ENCODE data around the gene SLC46A2. TPM values are rescaled to one million over a fixed set of nuclear protein-coding genes. Genes with fewer than 3 reads are reported as not detected.

The SLC46A2 gene
- total RNA-seq, 4 donors from 2014 or later, result 5.6 to 65.2 (median 42.4) TPM

GRCh38 chr9:112917987-112918362, 27.3 kb upstream of the SLC46A2 start:
- WGBS, result 50% methylated on average over 1 of the region's 1 CpG
- Histone ChIP-seq H3K9me3 (no peaks in the 10 kb centered on the region), H3K27me3 (no peaks in the 10 kb centered on the region), H3K27ac (no peak overlapping the region), H3K36me3 (no peaks in the 10 kb centered on the region), H3K4me3 (no peak overlapping the region), H3K4me1 (no peaks in the 10 kb centered on the region)
- no peak for TF ChIP-seq CTCF (IDR thresholded peaks at IDR 0.05)
- no peak for TF ChIP-seq POLR2AphosphoS5 (IDR thresholded peaks at IDR 0.05)
- TF ChIP-seq EP300 (IDR thresholded peaks at IDR 0.05), result no peak
- TF ChIP-seq POLR2A (IDR thresholded peaks at IDR 0.05), result no peak
- no peak for DNase-seq (ENCODE audit: low spot score in 2 of 2)

- no peak for DNase-seq (ENCODE audit: low spot score in 2 of 2)
- Histone ChIP-seq H3K27me3 (no peaks in the 10 kb centered on the region), H3K27ac (no peak overlapping the region), H3K4me3 (no peak overlapping the region), H3K9me3 (no peaks in the 10 kb centered on the region), H3K4me1 (no peaks in the 10 kb centered on the region), H3K36me3 (no peaks in the 10 kb centered on the region)
- WGBS, result 65% methylated on average over 1 of the region's 1 CpG
- TF ChIP-seq POLR2AphosphoS5 (IDR thresholded peaks at IDR 0.05), result no peak
- TF ChIP-seq POLR2A (IDR thresholded peaks at IDR 0.05), result no peak
- TF ChIP-seq CTCF (IDR thresholded peaks at IDR 0.05), result no peak
- TF ChIP-seq EP300 (IDR thresholded peaks at IDR 0.05), result no peak
These were observed 26.6 kb upstream of the SLC46A2 start for GRCh38 chr9:112917047-112917986.

GRCh38 chr9:112914524-112914923, 23.8 kb upstream of the SLC46A2 start:
- no peak overlapping the region for H3K4me3 ChIP-seq
- TF ChIP-seq EP300 (IDR thresholded peaks at IDR 0.05) (no peak), POLR2AphosphoS5 (IDR thresholded peaks at IDR 0.05) (no peak), POLR2A (IDR thresholded peaks at IDR 0.05) (no peak)
- no peaks in the 10 kb centered on the region for H3K4me1 ChIP-seq
- DNase-seq (ENCODE audit: low spot score in 2 of 2), result no peak
- WGBS, result 85% methylated on average over 2 of the region's 2 CpGs
- no peaks in the 10 kb centered on the region for H3K9me3 ChIP-seq
- no peak overlapping the region for H3K27ac ChIP-seq
- no peaks in the 10 kb centered on the region for H3K27me3 ChIP-seq
- H3K36me3 ChIP-seq, result no peaks in the 10 kb centered on the region

- no peak for TF ChIP-seq EP300 (IDR thresholded peaks at IDR 0.05)
- no peak for TF ChIP-seq POLR2AphosphoS5 (IDR thresholded peaks at IDR 0.05)
- TF ChIP-seq CTCF (IDR thresholded peaks at IDR 0.05), result no peak
- TF ChIP-seq POLR2A (IDR thresholded peaks at IDR 0.05), result no peak
- Histone ChIP-seq H3K4me1 (no peaks in the 10 kb centered on the region), H3K27ac (no peak overlapping the region), H3K36me3 (no peaks in the 10 kb centered on the region), H3K27me3 (no peaks in the 10 kb centered on the region), H3K9me3 (no peaks in the 10 kb centered on the region), H3K4me3 (no peak overlapping the region)
- 96% methylated on average over 4 of the region's 4 CpGs for WGBS
- no peak for DNase-seq (ENCODE audit: low spot score in 2 of 2)
These were observed 22.6 kb upstream of the SLC46A2 start for GRCh38 chr9:112913326-112913725.

GRCh38 chr9:112912636-112913035, 22.0 kb upstream of the SLC46A2 start:
- Histone ChIP-seq H3K36me3 (no peaks in the 10 kb centered on the region), H3K4me3 (no peak overlapping the region), H3K27me3 (no peaks in the 10 kb centered on the region), H3K4me1 (no peaks in the 10 kb centered on the region), H3K27ac (no peak overlapping the region), H3K9me3 (no peaks in the 10 kb centered on the region)
- WGBS, result 33% methylated on average over 1 of the region's 3 CpGs
- no peak for DNase-seq (ENCODE audit: low spot score in 2 of 2)
- no peak for TF ChIP-seq EP300 (IDR thresholded peaks at IDR 0.05)
- TF ChIP-seq POLR2AphosphoS5 (IDR thresholded peaks at IDR 0.05), result no peak
- no peak for TF ChIP-seq POLR2A (IDR thresholded peaks at IDR 0.05)
- TF ChIP-seq CTCF (IDR thresholded peaks at IDR 0.05), result no peak

Measured in suprapubic skin (tissue), 4 donors.